Mesothelial cell of epicardium (in vitro differentiated cells): ENCODE data around the gene SLC22A3. TPM values are rescaled to one million over a fixed set of nuclear protein-coding genes. Genes with fewer than 3 reads are reported as not detected.

Experiments
- DNase-seq, 2 experiments: peaks; one replicate each; pipeline ENCODE4 v3.0.0; 2021; ENCODE audit warnings: low spot score in 2 of 2; ENCODE audit not compliant: unreplicated experiment in 2 of 2
- H3K27ac Mint-ChIP-seq: 2 replicates; pipeline ENCODE4 v1.8.0; 2021; ENCODE audit warnings: mixed read lengths
- H3K27me3 Mint-ChIP-seq: 2 replicates; pipeline ENCODE4 v1.8.0; 2021; ENCODE audit warnings: low read depth, mixed read lengths
- H3K36me3 Mint-ChIP-seq: 2 replicates; pipeline ENCODE4 v1.8.0; 2021; ENCODE audit warnings: mixed read lengths
- H3K4me1 Mint-ChIP-seq: 2 replicates; pipeline ENCODE4 v1.8.0; 2021; ENCODE audit warnings: mixed read lengths
- H3K4me3 Mint-ChIP-seq: 2 replicates; pipeline ENCODE4 v1.8.0; 2021; ENCODE audit warnings: mild to moderate bottlenecking, moderate library complexity, mixed read lengths
- H3K9me3 Mint-ChIP-seq: 2 replicates; pipeline ENCODE4 v1.8.0; 2021; ENCODE audit warnings: mixed read lengths
- total RNA-seq: library from RNA; stranded (reverse); gene quantifications from 3 replicates; pipeline ENCODE4 v1.2.1, GENCODE V29; 2021
- TF ChIP-seq, protein P1 (sequence below): fragments of 200-600 bp; sonication (generic); IDR thresholded peaks from one replicate; pipeline ENCODE4 v1.5.0; 2021; ENCODE audit warnings: antibody characterized with exemption; ENCODE audit not compliant: unreplicated experiment

SLC22A3 gene
- total RNA-seq, 1 donor from 2014 or later: 1.3 TPM

DNA sequence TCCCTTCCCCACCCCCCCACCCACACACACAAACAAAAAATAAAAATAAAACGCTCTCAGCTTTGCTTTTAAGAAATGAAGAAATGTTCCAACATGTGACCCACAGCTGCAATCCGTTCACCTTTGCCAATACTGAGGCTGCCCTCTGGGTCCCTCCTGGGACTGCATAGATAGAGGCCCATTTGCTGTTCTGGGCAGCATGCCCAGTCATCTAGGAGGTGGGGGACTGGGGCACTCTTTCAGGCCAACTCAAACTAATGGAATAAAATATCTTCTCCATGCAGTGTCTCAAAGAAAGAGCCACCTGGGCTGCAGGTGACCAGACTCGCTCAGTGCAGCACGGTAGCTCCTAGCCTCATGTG lies 79.9 kb downstream of the SLC22A3 start:
- H3K4me3 Mint-ChIP-seq: no peak overlapping the region
- no peak for DNase-seq
- no peaks in the 10 kb centered on the region for H3K9me3 Mint-ChIP-seq
- TF ChIP-seq, protein P1, sequence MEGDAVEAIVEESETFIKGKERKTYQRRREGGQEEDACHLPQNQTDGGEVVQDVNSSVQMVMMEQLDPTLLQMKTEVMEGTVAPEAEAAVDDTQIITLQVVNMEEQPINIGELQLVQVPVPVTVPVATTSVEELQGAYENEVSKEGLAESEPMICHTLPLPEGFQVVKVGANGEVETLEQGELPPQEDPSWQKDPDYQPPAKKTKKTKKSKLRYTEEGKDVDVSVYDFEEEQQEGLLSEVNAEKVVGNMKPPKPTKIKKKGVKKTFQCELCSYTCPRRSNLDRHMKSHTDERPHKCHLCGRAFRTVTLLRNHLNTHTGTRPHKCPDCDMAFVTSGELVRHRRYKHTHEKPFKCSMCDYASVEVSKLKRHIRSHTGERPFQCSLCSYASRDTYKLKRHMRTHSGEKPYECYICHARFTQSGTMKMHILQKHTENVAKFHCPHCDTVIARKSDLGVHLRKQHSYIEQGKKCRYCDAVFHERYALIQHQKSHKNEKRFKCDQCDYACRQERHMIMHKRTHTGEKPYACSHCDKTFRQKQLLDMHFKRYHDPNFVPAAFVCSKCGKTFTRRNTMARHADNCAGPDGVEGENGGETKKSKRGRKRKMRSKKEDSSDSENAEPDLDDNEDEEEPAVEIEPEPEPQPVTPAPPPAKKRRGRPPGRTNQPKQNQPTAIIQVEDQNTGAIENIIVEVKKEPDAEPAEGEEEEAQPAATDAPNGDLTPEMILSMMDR: no peak
- no peaks in the 10 kb centered on the region for H3K36me3 Mint-ChIP-seq
- no peaks in the 10 kb centered on the region for H3K27me3 Mint-ChIP-seq
- H3K4me1 Mint-ChIP-seq: peaks cover 41% of the 10 kb centered on the region
- no peak overlapping the region for H3K27ac Mint-ChIP-seq

DNA sequence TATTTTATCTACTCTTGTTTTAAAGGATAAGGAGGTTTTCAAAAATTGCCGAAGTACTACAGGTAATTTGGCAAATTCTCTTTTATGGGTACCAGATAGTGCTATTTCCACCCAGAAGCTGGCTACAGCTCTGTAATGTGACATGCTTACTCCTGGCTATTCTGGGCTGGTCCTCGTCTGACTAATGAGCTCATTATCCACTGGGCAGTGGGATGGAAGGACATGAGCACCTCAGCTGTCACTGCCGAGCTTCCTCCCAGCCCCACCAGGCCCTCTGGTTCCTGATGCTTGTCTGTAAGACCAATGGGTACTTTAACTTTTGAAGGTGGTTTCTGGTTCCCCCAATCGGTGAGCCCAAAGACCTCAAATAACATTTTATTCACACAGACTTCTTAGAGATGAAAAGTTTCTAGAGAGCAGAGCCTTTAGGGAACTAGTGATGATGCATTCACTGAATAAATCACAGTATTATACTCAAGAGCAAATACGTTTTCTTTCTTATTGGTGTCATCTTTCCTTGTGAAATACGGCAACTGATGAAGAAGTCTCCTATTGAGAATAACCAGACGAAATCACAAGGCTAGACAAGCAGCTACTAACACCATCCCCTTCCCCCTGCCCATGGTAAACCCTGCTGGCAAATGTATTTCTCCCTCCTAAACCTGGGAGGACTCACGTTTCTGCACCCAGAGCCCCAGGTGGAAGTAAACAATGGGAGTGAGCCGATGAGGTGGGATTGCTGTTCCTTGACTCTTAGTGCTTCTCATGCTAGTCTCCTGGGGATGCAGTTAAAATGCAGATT lies 80.8 kb downstream of the SLC22A3 start:
- no peak overlapping the region for H3K4me3 Mint-ChIP-seq
- peaks cover 41% of the 10 kb centered on the region for H3K4me1 Mint-ChIP-seq
- no peak for DNase-seq
- no peaks in the 10 kb centered on the region for H3K27me3 Mint-ChIP-seq
- H3K27ac Mint-ChIP-seq: no peak overlapping the region
- H3K36me3 Mint-ChIP-seq: no peaks in the 10 kb centered on the region
- H3K9me3 Mint-ChIP-seq: no peaks in the 10 kb centered on the region
- TF ChIP-seq, protein P1: no peak

DNA sequence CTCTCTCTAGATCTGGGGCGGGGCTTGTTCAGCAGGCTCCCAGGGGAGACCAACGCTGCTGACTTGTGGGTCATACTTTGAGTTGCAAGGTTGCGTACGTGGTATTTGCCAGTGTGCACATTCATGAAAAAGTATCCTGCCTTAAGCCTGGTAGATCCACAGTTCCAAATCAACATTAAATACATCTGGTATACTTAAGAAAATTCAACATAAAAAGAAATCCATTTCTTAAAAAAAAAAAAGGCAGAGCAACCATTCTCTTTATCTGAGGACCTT lies 81.4 kb downstream of the SLC22A3 start:
- TF ChIP-seq, protein P1: no peak
- no peak for DNase-seq
- peaks cover 41% of the 10 kb centered on the region for H3K4me1 Mint-ChIP-seq
- no peaks in the 10 kb centered on the region for H3K27me3 Mint-ChIP-seq
- no peak overlapping the region for H3K4me3 Mint-ChIP-seq
- H3K27ac Mint-ChIP-seq: no peak overlapping the region
- H3K36me3 Mint-ChIP-seq: no peaks in the 10 kb centered on the region
- no peaks in the 10 kb centered on the region for H3K9me3 Mint-ChIP-seq

DNA sequence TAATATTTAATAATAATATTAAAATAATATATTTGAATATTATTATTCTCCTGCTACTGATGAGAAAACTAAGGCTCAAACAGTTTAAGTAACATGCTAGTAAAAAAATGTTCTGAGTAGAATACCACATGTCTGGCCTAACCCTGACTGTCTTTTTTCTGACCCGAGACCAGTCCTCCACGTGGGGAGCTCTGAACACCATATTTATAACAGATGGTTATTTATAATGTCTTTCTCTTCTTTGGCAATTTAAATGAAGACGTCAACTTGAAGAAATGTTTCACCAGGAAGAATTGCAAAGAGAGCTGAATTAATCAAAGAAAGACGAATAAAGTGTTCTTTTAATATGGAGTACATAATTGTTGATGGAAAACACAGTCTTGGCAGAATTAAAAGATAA lies 82.0 kb downstream of the SLC22A3 start:
- H3K36me3 Mint-ChIP-seq: no peaks in the 10 kb centered on the region
- H3K27ac Mint-ChIP-seq: peak overlapping the region; percentile 79
- DNase-seq: no peak
- H3K9me3 Mint-ChIP-seq: no peaks in the 10 kb centered on the region
- no peak overlapping the region for H3K4me3 Mint-ChIP-seq
- H3K4me1 Mint-ChIP-seq: peaks cover 41% of the 10 kb centered on the region
- H3K27me3 Mint-ChIP-seq: peaks cover 3% of the 10 kb centered on the region
- TF ChIP-seq, protein P1: no peak

DNA sequence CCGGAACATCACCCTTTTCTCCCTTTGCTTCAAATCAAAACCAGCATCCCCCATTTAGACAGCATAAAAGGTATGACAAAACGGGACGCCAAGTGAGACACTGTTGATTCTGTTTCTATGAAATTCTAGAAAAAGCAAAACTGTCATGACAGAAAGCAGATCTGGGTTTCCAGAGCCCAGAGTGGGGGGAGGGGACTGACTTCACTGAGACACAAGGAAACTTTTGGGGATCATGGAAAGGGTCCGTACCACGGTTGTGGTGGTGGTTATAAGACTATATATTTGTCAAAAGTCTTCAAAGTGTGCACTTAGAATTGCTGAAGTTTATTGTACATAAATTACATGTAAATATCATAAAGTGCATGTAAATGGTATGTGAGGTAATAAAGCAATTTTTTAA lies 82.6 kb downstream of the SLC22A3 start:
- H3K9me3 Mint-ChIP-seq: no peaks in the 10 kb centered on the region
- H3K4me1 Mint-ChIP-seq: peaks cover 41% of the 10 kb centered on the region
- peaks cover 3% of the 10 kb centered on the region for H3K27me3 Mint-ChIP-seq
- TF ChIP-seq, protein P1: no peak
- DNase-seq: no peak
- no peak overlapping the region for H3K4me3 Mint-ChIP-seq
- no peaks in the 10 kb centered on the region for H3K36me3 Mint-ChIP-seq
- peak overlapping the region; percentile 79 for H3K27ac Mint-ChIP-seq

DNA sequence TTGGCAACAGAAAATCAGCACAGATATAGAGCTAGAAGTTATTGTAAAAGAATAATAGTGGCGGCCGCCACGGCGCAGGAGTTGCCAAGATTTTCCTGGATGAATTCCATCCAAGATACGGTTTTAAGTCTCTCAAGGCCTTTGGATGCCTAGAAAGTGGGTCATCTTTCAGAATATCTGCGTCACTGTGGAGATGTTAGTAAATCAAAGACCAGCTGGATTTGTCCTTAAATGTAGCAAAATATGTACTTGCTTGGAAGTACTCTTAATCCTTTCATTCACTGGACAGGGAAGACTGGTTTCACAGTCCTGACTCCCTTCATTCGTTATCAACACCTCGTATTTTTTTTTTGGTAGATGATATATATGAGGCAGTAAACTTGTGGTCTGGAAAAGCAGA lies 83.0 kb downstream of the SLC22A3 start:
- Mint-ChIP-seq H3K4me1 (peaks cover 41% of the 10 kb centered on the region), H3K9me3 (no peaks in the 10 kb centered on the region), H3K4me3 (no peak overlapping the region), H3K36me3 (no peaks in the 10 kb centered on the region), H3K27ac (peak overlapping the region; percentile 79), H3K27me3 (peaks cover 3% of the 10 kb centered on the region)
- TF ChIP-seq, protein P1: no peak
- DNase-seq: no peak
